ENCODE results near the gene HAS3.

- TF ChIP-seq CTCF (IDR thresholded peaks at IDR 0.05 in 4 of 5, conservative IDR thresholded peaks at IDR 0.05 in 1 of 5), result no peak
- TF ChIP-seq POLR2A (IDR thresholded peaks at IDR 0.05), result no peak
These were observed 40.2 kb downstream of the HAS3 start for GRCh38 chr16:69145658-69146057.

All from gastrocnemius medialis (tissue), 4 donors.